GM23338 (cell line): ENCODE measurements around the gene IPCEF1. TPM values are rescaled to one million over a fixed set of nuclear protein-coding genes. Genes with fewer than 3 reads are reported as not detected.

Experiments
- ATAC-seq: fragments of 200-7000 bp; cut with Tn5 transposase; 3 replicates; pipeline ENCODE4 v1.9.1; 2020
- DNase-seq: peaks from one replicate; pipeline ENCODE4 v3.0.0-alpha.2; 2015; ENCODE audit warnings: low spot score
- H2AFZ ChIP-seq: fragments of 200-600 bp; sonication (generic); 2 replicates; pipeline ENCODE4 v1.8.0; 2016; ENCODE audit warnings: antibody characterized with exemption, mild to moderate bottlenecking, moderate library complexity
- H3F3A ChIP-seq: fragments of 200-600 bp; sonication (generic); replicated peaks from 2 replicates; pipeline ENCODE4 v1.8.0; 2017; ENCODE audit warnings: antibody characterized with exemption, mixed run types, low read depth
- H3K27ac ChIP-seq: fragments of 200-600 bp; sonication (generic); 2 replicates; pipeline ENCODE4 v1.6.1; 2016; ENCODE audit warnings: low read depth
- H3K27me3 ChIP-seq: fragments of 200-600 bp; sonication (generic); 2 replicates; pipeline ENCODE4 v1.8.0; 2016; ENCODE audit warnings: mild to moderate bottlenecking, mixed run types, moderate library complexity; ENCODE audit not compliant: insufficient read depth
- H3K36me3 ChIP-seq: fragments of 200-600 bp; sonication (generic); 2 replicates; pipeline ENCODE4 v1.8.0; 2016; ENCODE audit warnings: mild to moderate bottlenecking; ENCODE audit not compliant: insufficient read depth
- H3K4me1 ChIP-seq: fragments of 200-600 bp; sonication (generic); 2 replicates; pipeline ENCODE4 v1.8.0; 2016; ENCODE audit warnings: mild to moderate bottlenecking, moderate library complexity; ENCODE audit not compliant: insufficient read depth
- H3K4me2 ChIP-seq: fragments of 200-600 bp; sonication (generic); 2 replicates; pipeline ENCODE4 v1.7.1; 2017; ENCODE audit warnings: mixed run types
- H3K4me3 ChIP-seq: fragments of 200-600 bp; sonication (generic); 2 replicates; pipeline ENCODE4 v1.6.1; 2016; ENCODE audit warnings: mixed run types
- H3K79me2 ChIP-seq: fragments of 200-600 bp; sonication (generic); replicated peaks from 2 replicates; pipeline ENCODE4 v1.8.0; 2017; ENCODE audit warnings: mild to moderate bottlenecking; ENCODE audit not compliant: insufficient read depth
- H3K9me2 ChIP-seq: fragments of 200-600 bp; sonication (generic); 2 replicates; pipeline ENCODE4 v1.8.0; 2017; ENCODE audit not compliant: insufficient read depth
- H4K20me1 ChIP-seq: fragments of 200-600 bp; sonication (generic); replicated peaks from 2 replicates; pipeline ENCODE4 v1.8.0; 2017; ENCODE audit warnings: mild to moderate bottlenecking; ENCODE audit not compliant: insufficient read depth
- H3K27ac Mint-ChIP-seq: 2 replicates; pipeline ENCODE4 v1.8.0; 2020; ENCODE audit warnings: inconsistent platforms, mild to moderate bottlenecking, moderate library complexity, mixed read lengths
- H3K27me3 Mint-ChIP-seq: 3 replicates; pipeline ENCODE4 v1.8.0; 2022; ENCODE audit warnings: low read depth, mild to moderate bottlenecking, moderate library complexity, mixed read lengths, inconsistent platforms; ENCODE audit not compliant: insufficient read depth, poor library complexity
- H3K36me3 Mint-ChIP-seq: 3 replicates; pipeline ENCODE4 v1.8.0; 2021; ENCODE audit warnings: low read depth, mild to moderate bottlenecking, inconsistent platforms, moderate library complexity, mixed read lengths
- H3K4me1 Mint-ChIP-seq: 3 replicates; pipeline ENCODE4 v1.8.0; 2020; ENCODE audit warnings: mild to moderate bottlenecking, inconsistent platforms, mixed read lengths
- H3K4me3 Mint-ChIP-seq: 3 replicates; pipeline ENCODE4 v1.8.0; 2021; ENCODE audit warnings: moderate library complexity, mild to moderate bottlenecking, inconsistent platforms, mixed read lengths
- H3K9me3 Mint-ChIP-seq: 3 replicates; pipeline ENCODE4 v1.8.0; 2020; ENCODE audit warnings: moderate library complexity, mild to moderate bottlenecking, inconsistent platforms, mixed read lengths
- EZH2 ChIP-seq: fragments of 200-600 bp; sonication (generic); IDR thresholded peaks from one replicate; pipeline ENCODE4 v1.8.0; 2017; ENCODE audit warnings: antibody characterized with exemption, mild to moderate bottlenecking, low read depth; ENCODE audit not compliant: unreplicated experiment
- JUNB ChIP-seq: IDR thresholded peaks from one replicate; pipeline ENCODE4 v1.6.1; 2016; ENCODE audit warnings: antibody characterized with exemption; ENCODE audit not compliant: unreplicated experiment
- POLR2AphosphoS5 ChIP-seq: IDR thresholded peaks from 2 replicates; pipeline ENCODE4 v1.6.1; 2016; ENCODE audit warnings: antibody characterized with exemption, low read depth
- REST ChIP-seq: IDR thresholded peaks from one replicate; pipeline ENCODE4 v1.6.1; 2018; ENCODE audit warnings: antibody characterized with exemption; ENCODE audit not compliant: unreplicated experiment
- ZNF462 ChIP-seq: fragments of 250-450 bp; sonication (Bioruptor Pico); IDR thresholded peaks from 2 replicates; pipeline ENCODE4 v1.5.0; 2020; ENCODE audit warnings: mild to moderate bottlenecking, moderate library complexity
- polyA plus RNA-seq: library from polyadenylated mRNA; unstranded; fragments of >200 nt; fragmentation: Nextera tagmentation; extraction: Ambion mirVana; gene quantifications from 2 replicates; pipeline ENCODE4 v1.2.1, GENCODE V29; 2016
- total RNA-seq: library from RNA; depleted of rRNA; stranded (reverse); fragments of >200 nt; shearing (Covaris generic); gene quantifications from 2 replicates; pipeline ENCODE4 v1.2.3, GENCODE V29; 2014

The IPCEF1 gene
- total and polyA plus RNA-seq, 2 experiments from 2014 or later, result 0.15 to 1.8 TPM

- no peak for TF ChIP-seq ZNF462
Observed at GRCh38 chr6:154196333-154196885, 160.2 kb downstream of the IPCEF1 start (continued).

GRCh38 chr6:154187714-154188113 lies 168.9 kb downstream of the IPCEF1 start:
- Mint-ChIP-seq H3K4me1 (no peaks in the 10 kb centered on the region), H3K4me3 (no peak overlapping the region), H3K9me3 (no peaks in the 10 kb centered on the region; the same call in 1 of the 3 replicates), H3K27ac (no peak overlapping the region), H3K27me3 (no peaks in the 10 kb centered on the region), H3K36me3 (no peaks in the 10 kb centered on the region)
- no peak for ATAC-seq
- Histone ChIP-seq H3K4me2 (no peak overlapping the region), H3K9me2 (0 out of 2 replicates have a peak, but pooled peaks cover 3% of the 10 kb centered on the region), H3K4me1 (no peaks in the 10 kb centered on the region), H3K27ac (no peak overlapping the region), H3K27me3 (no peaks in the 10 kb centered on the region), H4K20me1 (no peaks in the 10 kb centered on the region), H3K36me3 (no peaks in the 10 kb centered on the region), H3K79me2 (no peaks in the 10 kb centered on the region), H3K4me3 (no peak overlapping the region), H2AFZ (no peak overlapping the region), H3F3A (no peaks in the 10 kb centered on the region)
- DNase-seq, result no peak
- TF ChIP-seq POLR2AphosphoS5, result no peak
- TF ChIP-seq REST, result no peak
- TF ChIP-seq EZH2, result no peak
- no peak for TF ChIP-seq ZNF462
- TF ChIP-seq JUNB, result no peak
